HEK293 (cell line): ENCODE measurements around the gene PDLIM5.
"Not testable (repeated sequence)": the region's sequence is repeated elsewhere in the genome, so short reads cannot be mapped to it uniquely, and the experiment has no call there.

Source experiments
- CTCF ChIP-seq: fragments of 450-650 bp; formaldehyde crosslinking; IDR thresholded peaks from 2 replicates; pipeline ENCODE4 v1.5.1; 2016; ENCODE audit warnings: missing biosample characterization, missing genetic modification characterization
- PRDM10 ChIP-seq: fragments of 450-650 bp; formaldehyde crosslinking; IDR thresholded peaks from 2 replicates; pipeline ENCODE4 v1.5.1; 2016; ENCODE audit warnings: missing biosample characterization, missing genetic modification characterization
- SCRT2 ChIP-seq: fragments of 450-650 bp; formaldehyde crosslinking; IDR thresholded peaks from 2 replicates; pipeline ENCODE4 v1.5.1; 2016; ENCODE audit warnings: missing biosample characterization, missing genetic modification characterization
- ZBTB21 ChIP-seq: fragments of 450-650 bp; formaldehyde crosslinking; IDR thresholded peaks from 2 replicates; pipeline ENCODE4 v1.5.1; 2017; ENCODE audit warnings: missing biosample characterization, missing genetic modification characterization
- ZNF175 ChIP-seq: fragments of 450-650 bp; formaldehyde crosslinking; IDR thresholded peaks from 2 replicates; pipeline ENCODE4 v1.5.1; 2016; ENCODE audit warnings: missing biosample characterization, missing genetic modification characterization
- ZNF292 ChIP-seq: fragments of 450-650 bp; formaldehyde crosslinking; IDR thresholded peaks from 2 replicates; pipeline ENCODE4 v1.5.1; 2016; ENCODE audit warnings: low read depth, missing biosample characterization, missing genetic modification characterization, borderline replicate concordance
- ZNF639 ChIP-seq: fragments of 450-650 bp; formaldehyde crosslinking; IDR thresholded peaks from 2 replicates; pipeline ENCODE4 v1.5.1; 2016; ENCODE audit warnings: missing biosample characterization, missing genetic modification characterization
- ZNF830 ChIP-seq: fragments of 450-650 bp; IDR thresholded peaks from 2 replicates; pipeline ENCODE4 v1.5.0; 2018; ENCODE audit warnings: missing biosample characterization, missing genetic modification characterization, low read depth, mild to moderate bottlenecking, moderate library complexity
- TF ChIP-seq, protein P1 (sequence below): fragments of 450-650 bp; formaldehyde crosslinking; optimal IDR thresholded peaks from 2 replicates; pipeline ENCODE3; 2016; ENCODE audit warnings: missing biosample characterization, mild to moderate bottlenecking, missing genetic modification characterization
- TF ChIP-seq, protein P2 (sequence below): fragments of 450-650 bp; formaldehyde crosslinking; IDR thresholded peaks from 2 replicates; pipeline ENCODE4 v1.5.1; 2016; ENCODE audit warnings: missing biosample characterization, missing genetic modification characterization
- TF ChIP-seq, protein P3 (sequence below): IDR thresholded peaks from 2 replicates; pipeline ENCODE4 v1.6.1; 2011; ENCODE audit warnings: mild to moderate bottlenecking, low read depth, low read length, borderline replicate concordance
- TF ChIP-seq, protein P4 (sequence below): fragments of 450-650 bp; formaldehyde crosslinking; IDR thresholded peaks from 2 replicates; pipeline ENCODE4 v1.5.1; 2016; ENCODE audit warnings: missing biosample characterization, missing genetic modification characterization, low read depth

DNA sequence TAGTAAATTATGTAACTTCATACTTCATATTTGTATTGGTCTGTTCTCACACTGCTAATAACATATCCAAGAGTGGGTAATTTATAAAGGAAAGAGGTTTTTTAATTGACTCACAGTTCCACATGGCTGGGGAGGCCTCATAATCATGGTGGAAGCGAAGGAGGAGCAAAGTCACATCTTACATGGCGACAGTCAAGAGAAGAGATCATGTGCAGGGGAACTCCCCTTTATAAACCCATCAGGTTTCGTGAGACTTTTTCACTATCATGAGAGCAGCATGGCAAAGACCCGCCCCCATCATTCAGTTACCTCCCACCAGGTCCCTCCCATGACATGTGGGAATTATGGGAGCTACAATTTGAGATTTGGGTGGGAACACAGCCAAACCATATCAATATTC lies 19.0 kb downstream of the PDLIM5 start:
- not testable (repeated sequence) for TF ChIP-seq CTCF (tag by site-specific recombination); SCRT2 (tag by site-specific recombination); ZBTB21; ZNF175 (tag by site-specific recombination); ZNF830 (tag by site-specific recombination); ZNF292 (tag by site-specific recombination); ZNF639 (tag by site-specific recombination); PRDM10 (tag by site-specific recombination)
- TF ChIP-seq, protein P1, sequence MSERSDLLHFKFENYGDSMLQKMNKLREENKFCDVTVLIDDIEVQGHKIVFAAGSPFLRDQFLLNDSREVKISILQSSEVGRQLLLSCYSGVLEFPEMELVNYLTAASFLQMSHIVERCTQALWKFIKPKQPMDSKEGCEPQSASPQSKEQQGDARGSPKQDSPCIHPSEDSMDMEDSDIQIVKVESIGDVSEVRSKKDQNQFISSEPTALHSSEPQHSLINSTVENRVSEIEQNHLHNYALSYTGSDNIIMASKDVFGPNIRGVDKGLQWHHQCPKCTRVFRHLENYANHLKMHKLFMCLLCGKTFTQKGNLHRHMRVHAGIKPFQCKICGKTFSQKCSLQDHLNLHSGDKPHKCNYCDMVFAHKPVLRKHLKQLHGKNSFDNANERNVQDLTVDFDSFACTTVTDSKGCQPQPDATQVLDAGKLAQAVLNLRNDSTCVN, result not testable (repeated sequence)
- TF ChIP-seq, protein P2, sequence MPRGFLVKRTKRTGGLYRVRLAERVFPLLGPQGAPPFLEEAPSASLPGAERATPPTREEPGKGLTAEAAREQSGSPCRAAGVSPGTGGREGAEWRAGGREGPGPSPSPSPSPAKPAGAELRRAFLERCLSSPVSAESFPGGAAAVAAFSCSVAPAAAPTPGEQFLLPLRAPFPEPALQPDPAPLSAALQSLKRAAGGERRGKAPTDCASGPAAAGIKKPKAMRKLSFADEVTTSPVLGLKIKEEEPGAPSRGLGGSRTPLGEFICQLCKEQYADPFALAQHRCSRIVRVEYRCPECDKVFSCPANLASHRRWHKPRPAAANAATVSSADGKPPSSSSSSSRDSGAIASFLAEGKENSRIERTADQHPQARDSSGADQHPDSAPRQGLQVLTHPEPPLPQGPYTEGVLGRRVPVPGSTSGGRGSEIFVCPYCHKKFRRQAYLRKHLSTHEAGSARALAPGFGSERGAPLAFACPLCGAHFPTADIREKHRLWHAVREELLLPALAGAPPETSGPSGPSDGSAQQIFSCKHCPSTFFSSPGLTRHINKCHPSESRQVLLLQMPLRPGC, result not testable (repeated sequence)
- TF ChIP-seq, protein P3, sequence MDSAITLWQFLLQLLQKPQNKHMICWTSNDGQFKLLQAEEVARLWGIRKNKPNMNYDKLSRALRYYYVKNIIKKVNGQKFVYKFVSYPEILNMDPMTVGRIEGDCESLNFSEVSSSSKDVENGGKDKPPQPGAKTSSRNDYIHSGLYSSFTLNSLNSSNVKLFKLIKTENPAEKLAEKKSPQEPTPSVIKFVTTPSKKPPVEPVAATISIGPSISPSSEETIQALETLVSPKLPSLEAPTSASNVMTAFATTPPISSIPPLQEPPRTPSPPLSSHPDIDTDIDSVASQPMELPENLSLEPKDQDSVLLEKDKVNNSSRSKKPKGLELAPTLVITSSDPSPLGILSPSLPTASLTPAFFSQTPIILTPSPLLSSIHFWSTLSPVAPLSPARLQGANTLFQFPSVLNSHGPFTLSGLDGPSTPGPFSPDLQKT, result not testable (repeated sequence)
- TF ChIP-seq, protein P4, sequence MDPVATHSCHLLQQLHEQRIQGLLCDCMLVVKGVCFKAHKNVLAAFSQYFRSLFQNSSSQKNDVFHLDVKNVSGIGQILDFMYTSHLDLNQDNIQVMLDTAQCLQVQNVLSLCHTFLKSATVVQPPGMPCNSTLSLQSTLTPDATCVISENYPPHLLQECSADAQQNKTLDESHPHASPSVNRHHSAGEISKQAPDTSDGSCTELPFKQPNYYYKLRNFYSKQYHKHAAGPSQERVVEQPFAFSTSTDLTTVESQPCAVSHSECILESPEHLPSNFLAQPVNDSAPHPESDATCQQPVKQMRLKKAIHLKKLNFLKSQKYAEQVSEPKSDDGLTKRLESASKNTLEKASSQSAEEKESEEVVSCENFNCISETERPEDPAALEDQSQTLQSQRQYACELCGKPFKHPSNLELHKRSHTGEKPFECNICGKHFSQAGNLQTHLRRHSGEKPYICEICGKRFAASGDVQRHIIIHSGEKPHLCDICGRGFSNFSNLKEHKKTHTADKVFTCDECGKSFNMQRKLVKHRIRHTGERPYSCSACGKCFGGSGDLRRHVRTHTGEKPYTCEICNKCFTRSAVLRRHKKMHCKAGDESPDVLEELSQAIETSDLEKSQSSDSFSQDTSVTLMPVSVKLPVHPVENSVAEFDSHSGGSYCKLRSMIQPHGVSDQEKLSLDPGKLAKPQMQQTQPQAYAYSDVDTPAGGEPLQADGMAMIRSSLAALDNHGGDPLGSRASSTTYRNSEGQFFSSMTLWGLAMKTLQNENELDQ (tag by site-specific recombination), result not testable (repeated sequence)
